Lung (tissue), 12 donors: Measurements from ENCODE around the gene MTARC1. TPM values are rescaled to one million over a fixed set of nuclear protein-coding genes. Genes with fewer than 3 reads are reported as not detected.

Experiments used
- ATAC-seq: fragments of 200-7000 bp; cut with Tn5 transposase; one replicate; pipeline ENCODE4 v1.9.1; 2020; ENCODE audit warnings: moderate number of reproducible peaks; ENCODE audit not compliant: insufficient read depth, low FRiP score
- DNase-seq, 3 donors: peaks; one replicate each; pipeline ENCODE4 v3.0.0-alpha.2; 2013 to 2017
- H3K27ac ChIP-seq, 2 donors: one replicate each; pipeline ENCODE4 v1.5.1; 2013; ENCODE audit warnings: mild to moderate bottlenecking in 2 of 2, moderate library complexity in 2 of 2, control low read depth in 1 of 2, inconsistent platforms in 1 of 2, low read depth in 1 of 2, low read length in 1 of 2
- H3K27me3 ChIP-seq, 3 donors: one replicate each; pipeline ENCODE4 v1.5.1; 2013; ENCODE audit warnings: low read length in 2 of 3; ENCODE audit not compliant: control insufficient read depth in 3 of 3, insufficient read depth in 3 of 3
- H3K36me3 ChIP-seq, 4 donors: one replicate each; pipeline ENCODE4 v1.5.1; 2013; ENCODE audit warnings: low read length in 4 of 4, mild to moderate bottlenecking in 1 of 4, moderate library complexity in 1 of 4; ENCODE audit not compliant: control insufficient read depth in 4 of 4, insufficient read depth in 4 of 4
- H3K4me1 ChIP-seq, 5 donors: one replicate each; pipeline ENCODE4 v1.5.1; 2013; ENCODE audit warnings: low read length in 5 of 5, mild to moderate bottlenecking in 2 of 5, moderate library complexity in 1 of 5; ENCODE audit not compliant: control insufficient read depth in 5 of 5, insufficient read depth in 5 of 5
- H3K4me3 ChIP-seq: one replicate; pipeline ENCODE4 v1.5.1; 2013; ENCODE audit warnings: mild to moderate bottlenecking, control low read depth, moderate library complexity
- H3K9ac ChIP-seq, 2 donors: one replicate each; pipeline ENCODE4 v1.5.1; 2013; ENCODE audit warnings: low read length in 2 of 2, control low read depth in 1 of 2; ENCODE audit not compliant: insufficient read depth in 1 of 2
- H3K9me3 ChIP-seq, 4 donors: one replicate each; pipeline ENCODE4 v1.5.1; 2013; ENCODE audit warnings: low read length in 3 of 4, mild to moderate bottlenecking in 1 of 4, moderate library complexity in 1 of 4; ENCODE audit not compliant: control insufficient read depth in 4 of 4, insufficient read depth in 3 of 4
- WGBS, 2 donors: extraction: QIAGEN DNeasy Blood & Tissue Kit; methylation state at CpG; one replicate each; pipeline ENCODE4 v1.1.7; 2013; 5-methylcytosine and 5-hydroxymethylcytosine counted together
- polyA plus RNA-seq, 2 donors: library from polyadenylated mRNA; stranded (reverse); fragments of 200-250 nt; gene quantifications; one replicate each; pipeline ENCODE4 v1.2.1, GENCODE V29; 2013
- total RNA-seq, 2 donors: library from RNA; depleted of rRNA in 1 of 2; stranded (reverse); fragments of >200 nt in 1 of 2; gene quantifications; one replicate each; pipeline ENCODE4 v1.2.1, GENCODE V29; 2014 to 2021
- TF ChIP-seq, protein P1 (sequence below): IDR thresholded peaks from 2 replicates; pipeline ENCODE4 v1.5.1; 2012; ENCODE audit warnings: mild to moderate bottlenecking; ENCODE audit errors: control extremely low read depth, extremely low read depth
- donor health status: control.
- donor health status: control.
- donor health status: Bipolar disorder and iron deficiency.
- donor health status: healthy.
- donor health status: DM: yes; HTN: yes; CAD: no.

The MTARC1 gene
- total and polyA plus RNA-seq, 4 donors, result 10.1 to 22.3 (median 15.7) TPM

DNA sequence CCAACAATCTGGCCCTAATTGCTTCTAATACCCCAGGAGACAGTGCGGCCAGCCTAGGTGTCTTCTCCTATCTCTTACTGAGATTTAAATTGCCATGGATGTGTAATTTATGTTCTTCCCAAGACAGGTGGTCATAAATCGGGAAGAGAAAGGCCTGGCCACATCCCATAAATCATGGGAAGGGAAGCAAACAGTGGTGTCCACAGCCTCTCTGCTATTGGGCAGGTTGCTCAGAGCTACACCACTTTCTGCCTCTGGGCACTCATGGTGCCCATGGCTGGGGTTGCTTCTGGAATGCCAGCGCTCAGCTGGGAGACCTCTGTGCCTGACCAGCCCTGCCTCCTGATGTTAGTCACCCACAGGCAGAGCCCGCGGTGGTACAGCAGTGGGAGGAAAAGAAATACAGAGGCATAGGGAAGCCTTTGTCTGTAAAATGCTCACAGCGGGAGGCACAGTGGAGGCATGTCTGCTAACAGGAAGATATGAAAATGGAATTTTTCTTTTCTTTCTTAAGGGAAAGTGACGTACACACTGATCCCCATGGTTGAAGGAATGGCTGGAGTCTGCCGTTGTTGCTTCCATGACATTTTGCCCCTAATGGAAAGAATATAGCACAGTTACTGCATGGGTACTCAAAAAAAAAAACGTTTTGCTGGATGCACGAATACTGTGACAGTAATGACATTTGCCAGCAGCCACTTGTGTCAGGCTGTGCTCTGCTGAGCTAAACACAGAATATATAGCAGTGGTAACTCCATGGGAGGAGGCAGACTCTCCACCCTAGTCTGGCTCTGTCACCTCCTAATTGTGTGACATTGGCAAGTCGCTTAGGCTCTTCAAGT is 21.9 kb downstream of the MTARC1 start:
- H3K9me3 ChIP-seq, result no peaks in the 10 kb centered on the region
- TF ChIP-seq, protein P1, sequence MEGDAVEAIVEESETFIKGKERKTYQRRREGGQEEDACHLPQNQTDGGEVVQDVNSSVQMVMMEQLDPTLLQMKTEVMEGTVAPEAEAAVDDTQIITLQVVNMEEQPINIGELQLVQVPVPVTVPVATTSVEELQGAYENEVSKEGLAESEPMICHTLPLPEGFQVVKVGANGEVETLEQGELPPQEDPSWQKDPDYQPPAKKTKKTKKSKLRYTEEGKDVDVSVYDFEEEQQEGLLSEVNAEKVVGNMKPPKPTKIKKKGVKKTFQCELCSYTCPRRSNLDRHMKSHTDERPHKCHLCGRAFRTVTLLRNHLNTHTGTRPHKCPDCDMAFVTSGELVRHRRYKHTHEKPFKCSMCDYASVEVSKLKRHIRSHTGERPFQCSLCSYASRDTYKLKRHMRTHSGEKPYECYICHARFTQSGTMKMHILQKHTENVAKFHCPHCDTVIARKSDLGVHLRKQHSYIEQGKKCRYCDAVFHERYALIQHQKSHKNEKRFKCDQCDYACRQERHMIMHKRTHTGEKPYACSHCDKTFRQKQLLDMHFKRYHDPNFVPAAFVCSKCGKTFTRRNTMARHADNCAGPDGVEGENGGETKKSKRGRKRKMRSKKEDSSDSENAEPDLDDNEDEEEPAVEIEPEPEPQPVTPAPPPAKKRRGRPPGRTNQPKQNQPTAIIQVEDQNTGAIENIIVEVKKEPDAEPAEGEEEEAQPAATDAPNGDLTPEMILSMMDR, result no peak
- DNase-seq (no peak), ATAC-seq (no peak)
- WGBS, 2 donors, result 90 to 95% methylated on average over 11 of the region's 11 CpGs
- no peak overlapping the region for H3K9ac ChIP-seq
- no peaks in the 10 kb centered on the region for H3K27me3 ChIP-seq
- no peaks in the 10 kb centered on the region for H3K36me3 ChIP-seq
- peaks cover 0 to 5% (median 0%) of the 10 kb centered on the region in 5 donors for H3K4me1 ChIP-seq
- H3K4me3 ChIP-seq, result no peak overlapping the region
- H3K27ac ChIP-seq, result no peak overlapping the region

- no peak for DNase-seq
- H3K36me3 ChIP-seq, result no peaks in the 10 kb centered on the region
- 93 to 94% methylated on average over 6 of the region's 6 CpGs for WGBS, 2 donors
These were observed 22.5 kb downstream of the MTARC1 start for GRCh38 chr1:220809187-220809550.

DNA sequence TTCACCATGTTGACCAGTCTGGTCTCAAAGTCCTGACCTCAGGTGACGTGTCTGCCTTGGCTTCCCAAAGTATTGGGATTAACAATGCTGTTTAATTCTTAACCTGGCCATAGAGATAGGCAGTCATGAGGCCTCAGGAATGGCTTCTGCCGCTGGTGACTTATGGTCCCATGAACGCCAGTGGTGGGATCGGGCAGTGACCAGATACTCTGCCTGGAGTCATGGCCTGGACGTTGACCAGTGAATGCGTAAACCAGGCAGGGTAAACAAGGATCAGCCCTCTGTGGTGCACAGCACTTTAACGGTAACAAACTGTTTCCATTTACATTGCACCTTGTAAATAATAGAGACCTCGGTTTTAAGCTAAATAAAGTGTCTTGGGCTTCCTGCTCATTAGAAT is 23.0 kb downstream of the MTARC1 start:
- no peak for ATAC-seq
- no peak for DNase-seq
- Histone ChIP-seq H3K27me3 (no peaks in the 10 kb centered on the region), H3K36me3 (no peaks in the 10 kb centered on the region), H3K9ac (no peak overlapping the region), H3K9me3 (no peaks in the 10 kb centered on the region), H3K27ac (no peak overlapping the region), H3K4me1 (peaks cover 0 to 5% (median 0%) of the 10 kb centered on the region in 5 donors), H3K4me3 (no peak overlapping the region)
- WGBS, 2 donors, result 84 to 85% methylated on average over 8 of the region's 8 CpGs
- TF ChIP-seq, protein P1, result no peak

More at GRCh38 chr1:220809187-220809550, 22.5 kb downstream of the MTARC1 start:
- Histone ChIP-seq H3K4me3 (no peak overlapping the region), H3K27ac (no peak overlapping the region), H3K27me3 (no peaks in the 10 kb centered on the region), H3K4me1 (peaks cover 0 to 5% (median 0%) of the 10 kb centered on the region in 5 donors), H3K9me3 (no peaks in the 10 kb centered on the region), H3K9ac (no peak overlapping the region)
- TF ChIP-seq, protein P1, result no peak
- ATAC-seq, result no peak
